Esophagus muscularis mucosa (tissue), 4 donors: ENCODE measurements around the gene MTOR. TPM values are rescaled to one million over a fixed set of nuclear protein-coding genes. Genes with fewer than 3 reads are reported as not detected.
A peak's percentile ranks its signal among the peaks of the same experiment; 100 is the strongest.
"Not testable (repeated sequence)": the region's sequence is repeated elsewhere in the genome, so short reads cannot be mapped to it uniquely, and the experiment has no call there.

Source experiments
- DNase-seq: peaks from one replicate; pipeline ENCODE4 v3.0.0-alpha.2; 2017; ENCODE audit errors: extremely low spot score
- H3K27ac ChIP-seq, 4 donors: fragments of 200-600 bp; sonication (generic); replicated peaks in 1 of 4; 1 replicate in 3 of 4; 2 replicates in 1 of 4; pipeline ENCODE4 v1.5.1; 2016 to 2019; ENCODE audit warnings: mild to moderate bottlenecking in 1 of 4
- H3K27me3 ChIP-seq, 4 donors: fragments of 200-600 bp; sonication (generic); one replicate each; pipeline versions ENCODE4 v1.5.1 to v1.6.0; 2016 to 2019
- H3K36me3 ChIP-seq, 4 donors: fragments of 200-600 bp; sonication (generic); one replicate each; pipeline ENCODE4 v1.5.1; 2016 to 2019
- H3K4me1 ChIP-seq, 4 donors: fragments of 200-600 bp; sonication (generic); one replicate each; pipeline ENCODE4 v1.5.1; 2016 to 2019
- H3K4me3 ChIP-seq, 4 donors: fragments of 200-600 bp; sonication (generic); 1 replicate in 2 of 4; 2 replicates in 2 of 4; pipeline ENCODE4 v1.5.1; 2016 to 2019; ENCODE audit warnings: mild to moderate bottlenecking in 4 of 4, moderate library complexity in 1 of 4
- H3K9me3 ChIP-seq, 4 donors: fragments of 200-600 bp; sonication (generic); 1 replicate in 3 of 4; 2 replicates in 1 of 4; pipeline ENCODE4 v1.5.1; 2016 to 2019
- EP300 ChIP-seq: sonication (generic); formaldehyde crosslinking; IDR thresholded peaks from one replicate; pipeline ENCODE4 v1.6.1; 2017; ENCODE audit warnings: antibody characterized with exemption
- POLR2A ChIP-seq: fragments of 450-650 bp; IDR thresholded peaks from one replicate; pipeline ENCODE4 v1.6.1; 2017; ENCODE audit warnings: antibody characterized with exemption, moderate library complexity, mild to moderate bottlenecking, low read depth
- POLR2AphosphoS5 ChIP-seq, 2 donors: sonication (generic); formaldehyde crosslinking; IDR thresholded peaks; one replicate each; pipeline ENCODE4 v1.6.1; 2017; ENCODE audit warnings: antibody characterized with exemption in 2 of 2
- WGBS: methylation state at CpG from one replicate; pipeline ENCODE4 v1.1.5; 2018; 5-methylcytosine and 5-hydroxymethylcytosine counted together
- intact Hi-C: fragments of 100-400 bp; cut with DNase I; formaldehyde crosslinking; loops from one replicate; pipeline ENCODE4 v1.15.1; 2023
- total RNA-seq, 4 donors: library from RNA; depleted of rRNA; stranded (reverse); fragments of >200 nt; gene quantifications; one replicate each; pipeline versions ENCODE4 v1.1.0 to v1.2.1, GENCODE V29; 2016
- TF ChIP-seq, protein P1 (sequence below), 3 experiments: fragments of 200-600 bp in 2 of 3; fragments of 450-650 bp in 1 of 3; sonication (generic) in 2 of 3; IDR thresholded peaks; one replicate each; pipeline ENCODE4 v1.5.1; 2017 to 2019; ENCODE audit warnings: antibody characterized with exemption in 3 of 3, mild to moderate bottlenecking in 2 of 3, moderate library complexity in 1 of 3

Gene MTOR
- total RNA-seq, 4 donors from 2014 or later: 33.6 to 51.1 (median 41.0) TPM

DNA sequence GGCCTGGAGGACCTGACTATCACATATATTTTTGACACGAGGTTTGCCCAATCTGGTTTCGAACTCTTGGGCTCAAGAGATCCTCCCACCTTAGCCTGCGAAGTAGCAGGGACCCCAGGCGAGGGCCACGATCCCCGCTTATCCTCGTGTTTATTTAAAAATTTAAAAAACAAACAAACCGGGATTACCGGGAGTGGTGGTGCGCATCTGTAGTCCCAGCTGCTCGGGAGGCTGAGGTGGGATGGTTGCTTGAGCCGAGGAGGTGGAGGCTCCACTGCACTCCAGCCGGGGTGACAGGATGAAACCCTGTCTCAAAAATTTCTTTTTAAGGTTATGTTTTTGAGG, 162.2 kb downstream of the MTOR start:
- H3K4me3 ChIP-seq: peak overlapping the region; percentile 83 to 100 (median 98)
- intact Hi-C loops: no loop called here
- peak overlapping the region; percentile 81 to 89 (median 86) for H3K27ac ChIP-seq
- H3K4me1 ChIP-seq: peaks cover 15 to 24% (median 21%) of the 10 kb centered on the region in 4 donors
- H3K9me3 ChIP-seq: no peaks in the 10 kb centered on the region
- H3K27me3 ChIP-seq: no peaks in the 10 kb centered on the region
- DNase-seq: no peak
- WGBS: 55% methylated on average over 13 of the region's 13 CpGs
- TF ChIP-seq EP300: no peak
- TF ChIP-seq, protein P1, sequence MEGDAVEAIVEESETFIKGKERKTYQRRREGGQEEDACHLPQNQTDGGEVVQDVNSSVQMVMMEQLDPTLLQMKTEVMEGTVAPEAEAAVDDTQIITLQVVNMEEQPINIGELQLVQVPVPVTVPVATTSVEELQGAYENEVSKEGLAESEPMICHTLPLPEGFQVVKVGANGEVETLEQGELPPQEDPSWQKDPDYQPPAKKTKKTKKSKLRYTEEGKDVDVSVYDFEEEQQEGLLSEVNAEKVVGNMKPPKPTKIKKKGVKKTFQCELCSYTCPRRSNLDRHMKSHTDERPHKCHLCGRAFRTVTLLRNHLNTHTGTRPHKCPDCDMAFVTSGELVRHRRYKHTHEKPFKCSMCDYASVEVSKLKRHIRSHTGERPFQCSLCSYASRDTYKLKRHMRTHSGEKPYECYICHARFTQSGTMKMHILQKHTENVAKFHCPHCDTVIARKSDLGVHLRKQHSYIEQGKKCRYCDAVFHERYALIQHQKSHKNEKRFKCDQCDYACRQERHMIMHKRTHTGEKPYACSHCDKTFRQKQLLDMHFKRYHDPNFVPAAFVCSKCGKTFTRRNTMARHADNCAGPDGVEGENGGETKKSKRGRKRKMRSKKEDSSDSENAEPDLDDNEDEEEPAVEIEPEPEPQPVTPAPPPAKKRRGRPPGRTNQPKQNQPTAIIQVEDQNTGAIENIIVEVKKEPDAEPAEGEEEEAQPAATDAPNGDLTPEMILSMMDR (IDR thresholded peaks at IDR 0.05): no peak
- peak in 1 of 2 donors; percentile 3 for TF ChIP-seq POLR2AphosphoS5 (IDR thresholded peaks at IDR 0.05)
- peaks cover 7 to 28% (median 25%) of the 10 kb centered on the region in 4 donors for H3K36me3 ChIP-seq

DNA sequence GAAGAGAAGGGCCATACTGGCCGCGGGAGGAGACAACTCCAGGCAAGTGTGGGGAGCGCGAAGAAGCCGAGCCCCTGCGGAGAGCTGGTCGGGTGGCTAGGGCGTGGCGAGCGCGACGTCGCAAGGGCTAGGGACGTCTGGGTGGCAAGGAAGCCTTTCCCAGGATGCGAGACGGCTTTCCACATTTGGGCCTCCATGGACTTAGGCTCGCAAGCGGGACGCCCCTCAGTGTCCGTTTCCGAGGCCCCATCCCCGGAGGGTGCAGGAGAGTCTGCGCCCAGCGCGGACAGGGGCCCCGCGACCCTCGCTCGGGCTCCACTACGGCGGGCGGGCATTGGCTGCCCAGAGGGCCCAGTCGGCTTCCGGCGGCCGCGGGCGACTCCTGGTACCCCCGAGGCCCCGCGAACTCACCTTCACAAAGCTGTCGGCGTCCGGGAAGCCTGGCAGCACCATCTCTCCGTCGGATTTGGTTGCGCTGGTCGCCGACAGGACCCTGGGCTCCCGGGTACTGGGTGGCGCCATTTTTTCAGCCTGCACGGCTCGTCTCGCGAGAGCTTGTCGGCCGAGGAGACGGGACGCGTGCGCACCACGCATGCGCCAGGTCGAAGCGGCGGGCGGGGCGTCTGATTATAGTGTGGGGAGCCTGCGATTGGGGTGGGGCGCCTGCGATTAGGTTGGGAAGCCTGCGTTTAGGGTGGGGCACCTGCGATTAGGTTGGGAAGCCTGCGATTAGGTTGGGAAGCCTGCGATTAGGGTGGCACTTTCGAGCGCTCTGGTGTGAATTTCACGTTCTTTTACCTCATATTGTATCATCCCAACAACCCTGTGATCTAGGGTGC, 162.8 kb downstream of the MTOR start, which contains the start of gene EXOSC10:
Gene EXOSC10 (minus strand): TSS at position 560 of the 839 bp plus-strand sequence. CDS start 38 bp downstream, at position 522.
- peak within 1 kb of the TSS; percentile 83 to 100 (median 98) for H3K4me3 ChIP-seq
- no peaks in the 10 kb centered on the region for H3K27me3 ChIP-seq
- TF ChIP-seq, protein P1 (IDR thresholded peaks at IDR 0.05): peak in 1 of 3 experiments; percentile 14
- TF ChIP-seq POLR2A (peak; percentile 19), EP300 (no peak), POLR2AphosphoS5 (IDR thresholded peaks at IDR 0.05) (peak; percentile 87 to 93)
- peak within 1 kb of the TSS; percentile 81 to 89 (median 86) for H3K27ac ChIP-seq
- DNase-seq: peak; percentile 98
- intact Hi-C loops: no loop called here
- WGBS: 0% methylated on average over 28 of the region's 78 CpGs
- H3K9me3 ChIP-seq: no peaks in the 10 kb centered on the region
- H3K36me3 ChIP-seq: peaks cover 11 to 34% (median 31%) of the 10 kb centered on the region in 4 donors
- peaks cover 15 to 24% (median 21%) of the 10 kb centered on the region in 4 donors for H3K4me1 ChIP-seq

DNA sequence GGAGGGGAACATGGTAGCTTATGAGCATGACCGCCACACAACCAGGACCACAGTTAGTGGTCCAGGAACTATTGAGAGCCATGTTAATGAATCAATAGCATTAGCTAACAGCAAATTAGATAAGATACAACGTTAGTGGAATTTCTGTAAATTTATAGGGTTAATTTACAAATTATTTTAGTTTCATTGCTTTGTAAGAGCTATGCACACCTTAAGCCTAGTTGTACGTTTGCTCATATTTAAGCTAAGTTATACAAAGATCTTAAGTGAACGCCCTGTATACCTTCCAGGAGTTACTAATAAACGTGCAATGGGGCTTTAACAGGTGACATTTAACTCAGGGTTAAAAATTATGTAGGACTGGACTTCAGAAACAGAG, 163.4 kb downstream of the MTOR start:
- Histone ChIP-seq H3K27ac (peak overlapping the region; percentile 81 to 89 (median 86)), H3K4me3 (peak overlapping the region; percentile 83 to 100 (median 98)), H3K36me3 (peaks cover 17 to 40% (median 37%) of the 10 kb centered on the region in 4 donors), H3K27me3 (no peaks in the 10 kb centered on the region), H3K4me1 (peaks cover 15 to 24% (median 21%) of the 10 kb centered on the region in 4 donors), H3K9me3 (no peaks in the 10 kb centered on the region)
- TF ChIP-seq POLR2AphosphoS5 (IDR thresholded peaks at IDR 0.05) (no peak), POLR2A (no peak), EP300 (no peak)
- TF ChIP-seq, protein P1 (IDR thresholded peaks at IDR 0.05): no peak
- WGBS: 18% methylated on average over 5 of the region's 5 CpGs
- intact Hi-C loops: no loop called here
- DNase-seq: no peak

DNA sequence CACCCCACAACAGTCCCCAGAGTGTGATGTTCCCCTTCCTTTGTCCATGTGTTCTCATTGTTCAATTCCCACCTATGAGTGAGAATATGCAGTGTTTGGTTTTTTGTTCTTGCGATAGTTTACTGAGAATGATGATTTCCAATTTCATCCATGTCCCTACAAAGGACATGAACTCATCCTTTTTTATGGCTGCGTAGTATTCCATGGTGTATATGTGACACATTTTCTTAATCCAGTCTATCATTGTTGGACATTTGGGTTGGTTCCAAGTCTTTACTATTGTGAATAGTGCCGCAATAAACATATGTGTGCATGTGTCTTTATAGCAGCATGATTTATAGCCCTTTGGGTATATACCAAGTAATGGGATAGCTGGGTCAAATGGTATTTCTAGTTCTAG, 178.6 kb downstream of the MTOR start:
- peaks cover 48 to 76% (median 67%) of the 10 kb centered on the region in 4 donors for H3K36me3 ChIP-seq
- DNase-seq, H3K4me1 ChIP-seq, H3K27ac ChIP-seq, H3K9me3 ChIP-seq, intact Hi-C loops, H3K4me3 ChIP-seq, H3K27me3 ChIP-seq: not testable (repeated sequence)
- whole genome bisulfite sequencing: 100% methylated on average over 3 of the region's 3 CpGs

DNA sequence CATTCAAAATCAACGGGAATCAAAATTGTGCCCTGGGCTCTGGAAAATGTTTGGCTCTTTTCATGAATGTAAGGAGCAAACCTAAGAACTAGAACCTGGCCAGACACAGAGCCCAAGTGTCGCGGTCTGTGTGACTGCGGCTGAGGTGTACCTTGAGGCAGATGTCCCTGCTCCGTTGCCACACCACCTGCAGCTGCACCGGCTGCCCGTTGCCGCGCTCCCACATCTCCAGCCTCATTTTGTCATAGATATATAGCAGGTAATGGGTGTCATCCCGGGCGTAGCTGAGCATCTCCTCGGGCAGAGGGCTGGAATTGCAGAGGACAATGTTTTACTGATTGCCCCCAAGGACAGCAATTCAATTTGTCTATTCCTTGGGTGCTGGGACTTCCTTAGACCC, 181.4 kb downstream of the MTOR start:
- Histone ChIP-seq H3K9me3 (no peaks in the 10 kb centered on the region), H3K36me3 (peaks cover 49 to 77% (median 71%) of the 10 kb centered on the region in 4 donors), H3K27me3 (no peaks in the 10 kb centered on the region), H3K27ac (no peak overlapping the region), H3K4me1 (no peaks in the 10 kb centered on the region), H3K4me3 (no peak overlapping the region)
- intact Hi-C loops: no loop called here
- TF ChIP-seq EP300: no peak
- no peak for TF ChIP-seq POLR2A
- DNase-seq: no peak
- 90% methylated on average over 6 of the region's 12 CpGs for WGBS
